CD4-positive, alpha-beta T cell treated with Interleukin-10 for 1 hour (primary cell): ENCODE measurements around the gene ENPP4.
"Not testable (repeated sequence)": the region's sequence is repeated elsewhere in the genome, so short reads cannot be mapped to it uniquely, and the experiment has no call there.

Source experiments
- DNase-seq: peaks from one replicate; pipeline ENCODE4 v3.0.0-alpha.2; 2020

The ENPP4 gene

GRCh38 chr6:46131291-46131690 is 1.5 kb downstream of the ENPP4 start:
- DNase-seq: not testable (repeated sequence)

DNA sequence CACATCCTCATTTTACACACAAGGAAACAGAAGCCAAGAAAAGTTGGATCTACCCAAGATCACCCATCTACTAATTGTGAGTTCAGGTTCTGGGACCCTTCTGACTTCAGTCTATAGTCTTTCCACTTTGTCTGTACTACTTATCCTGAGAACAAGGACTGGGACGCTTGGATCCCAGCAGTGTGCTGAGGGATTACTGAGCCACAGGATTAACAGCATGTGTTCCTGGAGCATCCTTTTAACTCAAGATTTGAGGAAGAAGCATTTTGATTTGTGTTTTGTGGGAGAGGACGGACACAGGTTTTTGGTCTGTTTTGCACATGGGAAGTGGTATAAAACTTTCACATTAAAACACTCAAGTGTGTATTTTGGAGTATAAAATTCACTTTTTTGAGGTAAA is 4.4 kb downstream of the ENPP4 start:
- DNase-seq: no peak

DNA sequence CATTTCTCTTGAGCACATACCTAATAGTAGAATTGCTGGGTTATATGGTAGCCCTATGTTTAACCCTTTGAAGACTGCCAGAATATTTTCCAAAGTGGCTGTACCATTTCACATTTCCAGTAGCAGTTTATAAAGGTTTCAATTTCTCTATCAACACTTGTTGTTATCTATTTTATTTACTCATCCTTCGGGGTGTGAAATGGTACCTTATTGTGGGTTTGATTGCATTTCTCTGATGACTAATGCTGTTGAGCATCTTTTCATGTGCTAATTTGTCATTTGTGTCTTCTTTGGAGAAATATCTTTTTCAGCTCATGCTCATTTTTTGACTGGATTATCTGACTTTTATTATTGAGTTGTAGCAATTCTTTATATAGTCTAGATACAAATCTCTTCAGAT is 5.4 kb downstream of the ENPP4 start:
- no peak for DNase-seq

- no peak for DNase-seq
Measured at GRCh38 chr6:46136831-46137230, 7.0 kb downstream of the ENPP4 start.

- DNase-seq: no peak
Measured at GRCh38 chr6:46137387-46137786, 7.6 kb downstream of the ENPP4 start.

GRCh38 chr6:46138281-46138680 is 8.5 kb downstream of the ENPP4 start:
- DNase-seq: no peak

GRCh38 chr6:46144270-46144669 is 14.5 kb downstream of the ENPP4 start:
- DNase-seq: no peak

DNA sequence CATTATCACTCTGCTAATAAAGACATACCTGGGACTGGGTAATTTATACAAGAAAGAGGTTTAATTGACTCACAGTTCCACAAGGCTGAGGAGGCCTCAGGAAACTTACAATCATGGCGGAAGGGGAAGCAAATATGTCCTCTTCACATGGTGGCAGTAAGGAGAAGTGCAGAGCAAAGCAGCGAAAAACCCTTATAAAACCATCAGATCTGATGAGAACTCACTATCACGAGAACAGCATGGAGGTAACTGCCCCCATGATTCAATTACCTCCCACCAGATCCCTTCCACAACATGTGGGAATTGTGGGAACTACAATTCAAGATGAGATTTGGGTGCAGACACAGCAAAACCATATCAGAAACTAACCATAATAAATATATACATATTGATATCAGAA is 19.3 kb downstream of the ENPP4 start:
- DNase-seq: not testable (repeated sequence)

DNA sequence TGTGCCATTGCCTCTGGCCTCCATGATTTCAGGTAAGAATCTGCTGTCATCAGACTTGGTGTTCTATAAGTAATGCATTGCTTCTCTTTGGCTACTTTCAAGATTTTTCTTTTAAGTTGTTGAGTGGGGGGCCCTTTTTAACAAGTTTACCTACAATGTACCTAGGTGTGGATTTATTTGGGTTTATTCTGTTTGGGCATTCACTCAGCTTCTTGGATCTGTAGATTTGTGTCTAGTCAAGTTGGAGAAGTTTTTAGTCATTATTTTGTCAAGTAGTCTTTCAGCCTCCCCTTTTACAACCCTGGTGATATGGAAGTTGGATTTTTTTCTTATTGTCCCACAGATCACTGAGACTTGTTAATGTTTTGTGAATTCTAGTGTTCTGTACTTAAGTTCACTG is 26.9 kb downstream of the ENPP4 start:
- DNase-seq: no peak

DNA sequence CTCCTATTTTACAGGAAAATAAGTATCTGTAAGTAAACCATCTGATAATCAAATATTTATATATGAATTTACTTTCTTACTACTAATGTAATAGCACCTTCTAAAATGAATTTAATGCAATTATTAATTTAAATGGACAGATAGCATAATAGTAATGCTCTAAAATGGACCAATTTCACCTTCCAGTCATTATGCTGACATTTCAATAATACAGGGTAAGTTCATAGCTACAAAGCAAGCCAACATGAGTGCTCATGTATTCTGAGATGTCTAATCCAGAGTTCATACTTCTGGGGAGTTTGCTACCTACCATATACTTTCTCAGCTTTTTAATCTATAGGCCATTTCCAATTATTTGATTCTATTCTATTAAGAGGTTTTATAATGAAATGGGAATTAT is 29.4 kb downstream of the ENPP4 start:
- DNase-seq: no peak

DNA sequence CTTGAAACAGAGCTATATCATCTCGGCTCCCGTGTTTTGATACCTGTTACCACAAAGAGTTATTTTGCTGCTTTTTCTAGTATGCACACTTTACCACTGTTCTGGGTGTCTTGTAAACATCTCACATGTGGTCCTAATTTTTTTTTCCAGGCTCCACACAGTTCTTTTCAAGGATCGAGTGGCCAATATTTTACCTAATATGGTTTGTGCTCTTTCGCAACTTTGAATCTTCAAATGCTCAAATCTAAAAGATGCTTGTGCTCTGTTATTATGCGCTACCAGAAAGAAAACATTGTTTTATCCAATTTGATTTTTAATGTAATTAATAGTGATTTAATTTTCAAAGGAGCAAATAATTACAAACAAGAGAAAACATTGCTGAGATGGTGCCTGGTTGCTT is 30.3 kb downstream of the ENPP4 start:
- no peak for DNase-seq

- peak; percentile 77 for DNase-seq
Measured at GRCh38 chr6:46170357-46171289, 40.8 kb downstream of the ENPP4 start, which contains the start of gene ENPP5. Gene ENPP5, minus strand, starts transcription at chr6:46170980. Its CDS starts 2,718 bp downstream, at chr6:46168262.

DNA sequence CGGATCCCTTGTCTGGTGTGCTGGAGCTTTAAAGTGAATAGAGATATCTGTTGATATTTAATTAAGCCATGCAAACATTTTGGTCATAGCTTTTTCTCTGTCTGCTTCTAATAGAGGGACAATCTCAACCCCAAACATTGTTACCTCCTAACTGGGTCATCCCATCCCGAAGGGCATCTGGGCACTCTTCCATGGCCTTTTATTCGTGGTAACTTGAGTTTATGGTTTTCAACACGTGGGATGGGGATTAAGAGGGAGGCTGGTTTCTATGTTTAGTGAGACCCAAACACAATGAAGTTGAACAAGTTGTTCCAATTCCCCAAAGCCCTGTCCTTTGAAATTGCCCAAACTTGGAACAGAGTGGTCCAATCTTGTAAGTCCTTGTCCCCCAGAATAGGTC is 42.4 kb downstream of the ENPP4 start:
- no peak for DNase-seq

DNA sequence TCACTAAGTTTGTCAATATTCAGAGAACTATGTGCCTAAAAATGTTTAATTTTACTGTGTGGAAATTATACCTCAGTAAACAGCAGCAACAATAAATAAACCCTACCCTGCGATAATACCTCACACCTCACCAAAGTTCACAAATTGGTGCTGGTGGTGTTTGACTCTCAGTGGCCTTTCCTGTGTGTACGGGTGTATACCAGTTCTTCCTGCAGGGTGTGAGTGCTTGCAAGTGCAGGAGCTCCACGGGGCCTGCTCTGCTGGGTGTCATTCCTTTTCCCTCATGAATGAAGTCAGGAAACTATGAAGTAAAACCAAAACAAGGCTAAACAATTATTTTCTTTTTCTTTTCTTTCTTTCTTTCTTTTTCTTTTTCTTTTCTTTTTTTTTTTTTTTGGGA is 45.1 kb downstream of the ENPP4 start:
- DNase-seq: peak; percentile 20

DNA sequence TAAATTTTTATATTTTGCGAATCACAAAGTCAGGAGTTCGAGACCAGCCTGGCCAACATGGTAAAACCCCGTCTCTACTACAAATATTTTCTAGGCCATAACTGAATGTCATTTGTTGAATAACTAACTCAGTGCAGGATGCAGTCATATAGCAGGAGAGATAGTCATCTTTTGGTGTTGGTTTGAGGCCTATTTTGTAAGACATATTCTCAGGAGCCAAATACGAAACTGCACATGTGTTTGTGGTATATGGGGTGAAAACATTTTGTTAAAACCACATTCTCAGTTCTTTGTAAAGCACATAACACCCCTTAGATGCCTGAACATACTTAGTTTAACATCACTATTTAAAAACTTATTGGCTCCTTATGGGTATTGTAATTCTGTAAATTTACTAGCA is 45.7 kb downstream of the ENPP4 start:
- DNase-seq: peak; percentile 57

DNA sequence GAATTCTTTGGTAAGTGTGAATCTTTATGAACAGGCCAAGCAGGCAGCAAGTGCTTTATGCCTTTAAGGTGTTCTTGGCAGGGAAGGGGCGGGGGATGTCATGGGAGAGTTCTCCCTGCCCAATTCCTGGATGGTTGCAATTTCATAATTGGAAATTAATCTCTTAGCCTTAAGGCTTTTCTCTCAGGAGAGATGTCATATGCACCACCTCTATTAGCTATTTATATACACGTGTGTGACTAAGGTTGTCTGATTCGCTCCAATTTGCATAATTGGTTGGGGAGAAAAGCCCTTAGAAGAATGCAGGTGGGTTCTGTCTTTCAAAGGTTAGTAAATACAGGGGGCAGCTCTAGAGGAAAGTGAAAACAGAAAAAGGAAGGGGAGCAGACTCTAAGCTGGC is 46.2 kb downstream of the ENPP4 start:
- DNase-seq: no peak

GRCh38 chr6:46184114-46184513 is 54.3 kb downstream of the ENPP4 start:
- DNase-seq: no peak

GRCh38 chr6:46186583-46186982 is 56.8 kb downstream of the ENPP4 start:
- no peak for DNase-seq

- DNase-seq: no peak
Measured at GRCh38 chr6:46189726-46190125, 59.9 kb downstream of the ENPP4 start.

GRCh38 chr6:46190889-46191288 is 61.1 kb downstream of the ENPP4 start:
- no peak for DNase-seq

- no peak for DNase-seq
Measured at GRCh38 chr6:46191961-46192360, 62.2 kb downstream of the ENPP4 start.
